GM21447 (cell line): ENCODE results near the gene B3GNT3.
"Not testable (repeated sequence)": the region's sequence is repeated elsewhere in the genome, so short reads cannot be mapped to it uniquely, and the experiment has no call there.

Experiments used
- ATAC-seq: cut with Tn5 transposase; IDR thresholded peaks from one replicate; pipeline ENCODE4 v1.9.1; 2021; ENCODE audit not compliant: unreplicated experiment

Gene B3GNT3

DNA sequence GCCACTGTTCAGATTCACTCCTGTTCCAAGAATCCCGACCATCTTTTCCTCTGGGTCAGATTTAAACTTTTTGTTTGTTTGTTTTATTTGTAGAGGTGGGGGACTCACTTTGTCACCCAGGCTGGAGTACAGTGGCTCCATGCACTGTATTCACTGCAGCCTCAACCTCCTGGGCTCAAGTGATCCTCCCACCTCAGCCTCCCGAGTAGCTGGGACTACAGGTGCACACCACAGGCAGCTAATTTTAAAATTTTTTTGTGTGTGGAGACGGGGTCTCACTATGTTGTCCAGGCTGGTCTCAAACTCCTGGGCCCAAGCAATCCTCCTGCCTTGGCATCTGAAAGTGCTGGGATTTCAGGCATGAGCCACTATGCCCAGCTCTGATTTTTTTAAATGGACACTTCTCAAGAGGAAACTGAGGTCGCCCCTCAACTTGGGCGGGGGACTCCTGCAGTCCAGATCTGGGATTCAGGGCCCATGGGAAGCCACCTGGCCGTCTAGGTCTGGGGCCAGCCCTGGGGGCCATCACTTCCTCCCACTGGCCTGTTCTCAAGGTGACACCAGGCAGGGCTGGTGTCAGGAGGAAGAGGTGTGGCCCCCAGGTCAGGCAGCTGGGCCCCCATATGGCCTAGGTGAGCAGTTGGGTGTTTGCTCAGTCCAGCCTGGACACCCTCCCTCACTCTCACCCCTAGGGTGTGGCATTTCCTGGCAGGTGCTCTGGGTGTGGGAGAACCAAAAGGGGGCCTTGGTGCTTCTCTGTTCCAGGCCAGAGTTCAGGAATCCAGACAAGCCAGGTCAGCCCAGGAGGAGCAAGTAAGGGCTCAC lies 1.3 kb downstream of the B3GNT3 start:
- ATAC-seq: no peak

DNA sequence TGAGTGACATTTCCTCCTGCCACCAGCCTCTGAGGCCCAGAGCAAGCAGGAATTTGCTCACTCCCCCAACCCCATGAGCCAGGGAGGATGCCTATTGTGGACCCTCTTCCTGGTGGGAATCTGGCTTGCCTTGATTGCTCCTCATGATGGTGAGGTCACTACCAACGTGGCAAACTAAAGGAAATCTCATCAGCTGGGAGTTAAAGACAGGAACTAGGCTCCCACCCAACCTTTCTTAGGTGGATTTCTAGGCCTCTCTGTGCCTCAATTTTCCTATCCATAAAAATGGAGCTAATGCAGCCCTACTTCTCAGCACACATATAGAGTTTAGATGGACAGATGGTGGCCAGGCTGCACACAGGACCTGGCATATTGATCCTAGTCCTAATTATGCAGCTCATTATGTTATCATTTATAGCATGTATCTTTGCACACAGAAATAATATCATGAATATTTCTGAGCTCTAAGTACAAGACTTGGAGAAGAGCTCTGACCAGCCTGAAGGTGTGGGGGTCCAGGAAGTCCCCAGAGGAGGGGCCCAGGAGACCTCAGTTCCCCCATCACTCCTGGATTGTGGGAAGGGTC lies 2.0 kb downstream of the B3GNT3 start:
- no peak for ATAC-seq

DNA sequence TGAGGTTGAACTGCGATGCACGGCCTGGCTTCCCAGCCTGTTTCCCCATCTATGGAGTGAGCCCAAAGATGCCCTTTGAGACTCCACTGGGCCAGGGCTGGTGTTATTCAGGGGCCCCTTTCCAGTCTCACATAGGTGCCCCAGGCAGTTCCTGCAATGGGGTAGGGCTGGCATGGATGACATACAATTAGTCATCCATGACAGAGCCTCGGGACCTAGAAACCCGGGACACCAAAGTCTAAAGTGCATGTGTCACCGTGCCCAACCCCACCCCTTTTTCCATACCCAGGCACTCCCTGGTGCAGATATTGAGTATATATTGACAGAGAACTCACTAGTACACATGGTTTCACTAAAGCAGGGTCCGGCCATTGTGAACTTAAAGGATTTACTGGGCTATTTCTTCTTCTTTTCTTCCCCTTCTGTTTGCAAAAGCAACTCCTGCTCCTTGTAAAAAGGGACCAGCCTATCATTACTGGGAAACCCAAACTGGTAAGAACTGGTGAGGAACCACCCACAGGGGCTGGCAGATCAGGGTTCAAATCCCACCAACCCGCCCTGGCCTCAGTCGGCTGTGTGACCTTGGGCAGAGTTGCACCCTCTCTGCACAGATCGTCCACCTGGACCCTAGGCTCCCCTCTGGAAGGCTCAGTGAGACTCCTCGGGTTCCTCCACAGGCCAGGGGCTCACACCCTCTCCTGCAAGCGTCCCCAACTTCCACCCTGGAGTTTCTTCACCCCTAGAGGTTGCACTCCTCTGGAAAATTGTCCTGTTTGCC lies 2.7 kb downstream of the B3GNT3 start:
- no peak for ATAC-seq

DNA sequence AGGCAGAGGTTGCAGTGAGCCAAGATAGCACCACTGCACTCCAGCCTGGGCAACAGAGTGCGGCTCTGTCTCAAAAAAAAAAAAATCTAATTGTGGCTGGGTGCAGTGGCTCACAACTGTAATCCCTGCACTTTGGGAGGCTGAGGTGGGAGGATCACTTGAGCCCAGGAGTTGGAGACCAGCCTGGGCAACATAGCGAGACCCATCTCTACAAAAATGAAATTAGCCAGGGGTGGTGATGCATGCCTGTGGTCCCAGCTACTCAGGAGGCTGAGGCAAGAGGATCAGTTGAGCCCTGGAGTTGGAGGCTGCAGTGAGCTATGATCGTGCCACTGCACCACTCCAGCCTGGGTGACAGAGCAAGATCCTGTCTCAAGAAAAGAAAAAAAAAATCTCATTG lies 3.7 kb downstream of the B3GNT3 start:
- ATAC-seq: not testable (repeated sequence)

DNA sequence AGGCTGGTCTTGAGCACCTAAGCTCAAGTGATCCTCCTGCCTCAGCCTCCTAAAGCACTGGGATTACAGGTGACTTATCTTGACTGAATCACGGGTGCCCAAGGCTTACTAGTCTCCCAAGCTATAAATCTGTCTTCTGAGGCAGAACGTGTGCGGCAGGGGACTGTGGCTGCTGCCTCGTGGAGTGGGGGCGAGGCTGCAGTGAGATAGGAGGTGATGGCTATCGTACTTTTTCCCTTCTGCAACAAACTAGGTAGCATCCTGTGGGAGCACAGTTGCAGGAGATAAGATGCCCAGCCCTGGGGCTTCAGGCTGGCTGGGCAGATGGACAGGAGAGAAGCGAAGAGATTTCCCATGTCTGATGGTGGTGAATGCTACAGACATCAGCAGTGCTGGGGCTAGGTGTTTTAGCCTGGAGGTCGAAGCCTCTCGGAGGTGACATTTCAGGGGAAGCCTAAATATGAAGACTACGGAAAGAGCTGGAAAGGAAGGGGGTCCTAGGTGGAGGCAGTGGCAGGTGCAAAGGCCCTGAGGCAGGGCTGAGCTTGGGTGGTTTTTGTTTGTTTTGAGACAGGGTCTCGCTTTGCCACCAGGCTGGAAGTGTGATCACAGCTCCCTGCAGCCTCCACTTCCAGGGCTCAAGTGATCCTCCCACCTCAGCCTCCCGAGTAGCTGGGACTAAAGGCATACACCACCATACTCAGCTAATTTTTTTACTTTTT lies 7.4 kb downstream of the B3GNT3 start:
- no peak for ATAC-seq

DNA sequence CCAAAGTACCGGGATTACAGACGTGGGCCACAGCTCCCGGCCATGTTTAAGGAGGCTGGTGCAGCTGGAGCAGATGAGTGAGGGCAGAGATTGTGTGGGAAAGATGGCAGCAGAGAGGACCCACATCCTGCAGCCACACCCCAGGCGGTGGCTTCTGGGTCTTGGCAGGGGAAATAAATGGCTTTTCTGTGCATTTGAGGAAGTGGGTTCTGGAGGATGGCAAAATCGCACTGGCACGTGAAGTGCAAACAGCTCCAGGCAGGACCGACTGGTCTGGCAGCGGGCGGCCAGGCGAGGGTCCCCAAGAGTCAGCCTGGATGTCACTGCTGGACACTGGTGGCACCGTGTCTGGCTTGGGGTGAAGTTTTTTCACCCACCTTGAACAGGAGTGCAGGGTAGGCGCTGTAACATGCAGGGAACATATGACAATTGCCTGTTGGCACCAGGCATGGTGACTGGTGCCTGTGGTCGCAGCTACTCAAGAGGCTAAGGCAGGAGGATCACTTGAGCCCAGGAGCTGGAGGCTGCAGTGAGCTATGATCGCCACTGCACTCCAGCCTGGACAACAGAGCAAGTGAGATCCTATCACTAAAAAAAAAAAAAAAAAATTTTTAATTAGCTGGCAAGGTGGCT lies 8.4 kb downstream of the B3GNT3 start:
- ATAC-seq: no peak

GRCh38 chr19:17805427-17805826 lies 10.5 kb downstream of the B3GNT3 start:
- no peak for ATAC-seq

GRCh38 chr19:17806945-17807344 lies 12.0 kb downstream of the B3GNT3 start:
- no peak for ATAC-seq

DNA sequence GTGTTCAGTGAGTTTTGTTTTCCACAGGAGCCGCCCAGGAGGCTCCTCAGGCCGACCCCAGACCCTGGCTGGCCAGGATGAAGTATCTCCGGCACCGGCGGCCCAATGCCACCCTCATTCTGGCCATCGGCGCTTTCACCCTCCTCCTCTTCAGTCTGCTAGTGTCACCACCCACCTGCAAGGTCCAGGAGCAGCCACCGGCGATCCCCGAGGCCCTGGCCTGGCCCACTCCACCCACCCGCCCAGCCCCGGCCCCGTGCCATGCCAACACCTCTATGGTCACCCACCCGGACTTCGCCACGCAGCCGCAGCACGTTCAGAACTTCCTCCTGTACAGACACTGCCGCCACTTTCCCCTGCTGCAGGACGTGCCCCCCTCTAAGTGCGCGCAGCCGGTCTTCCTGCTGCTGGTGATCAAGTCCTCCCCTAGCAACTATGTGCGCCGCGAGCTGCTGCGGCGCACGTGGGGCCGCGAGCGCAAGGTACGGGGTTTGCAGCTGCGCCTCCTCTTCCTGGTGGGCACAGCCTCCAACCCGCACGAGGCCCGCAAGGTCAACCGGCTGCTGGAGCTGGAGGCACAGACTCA lies 12.9 kb downstream of the B3GNT3 start:
- no peak for ATAC-seq

DNA sequence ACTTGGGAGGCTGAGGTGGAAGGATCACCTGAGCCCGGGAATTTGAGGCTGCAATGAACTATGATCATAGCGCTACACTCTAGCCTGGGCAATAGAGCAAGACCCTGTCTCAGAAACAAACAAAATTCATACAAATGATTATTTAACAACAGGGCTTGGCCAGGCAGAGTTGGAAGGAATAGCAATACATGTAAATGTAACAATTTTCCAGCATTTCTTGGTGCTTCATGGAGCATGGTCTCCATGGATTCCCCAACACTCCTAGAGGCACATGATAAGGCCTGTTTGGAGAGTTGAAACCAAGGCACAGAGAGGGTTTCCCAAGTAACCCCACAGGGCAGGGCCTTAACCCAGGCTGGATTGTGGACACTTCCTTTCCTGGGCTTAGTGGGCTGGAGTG lies 16.2 kb downstream of the B3GNT3 start:
- no peak for ATAC-seq

DNA sequence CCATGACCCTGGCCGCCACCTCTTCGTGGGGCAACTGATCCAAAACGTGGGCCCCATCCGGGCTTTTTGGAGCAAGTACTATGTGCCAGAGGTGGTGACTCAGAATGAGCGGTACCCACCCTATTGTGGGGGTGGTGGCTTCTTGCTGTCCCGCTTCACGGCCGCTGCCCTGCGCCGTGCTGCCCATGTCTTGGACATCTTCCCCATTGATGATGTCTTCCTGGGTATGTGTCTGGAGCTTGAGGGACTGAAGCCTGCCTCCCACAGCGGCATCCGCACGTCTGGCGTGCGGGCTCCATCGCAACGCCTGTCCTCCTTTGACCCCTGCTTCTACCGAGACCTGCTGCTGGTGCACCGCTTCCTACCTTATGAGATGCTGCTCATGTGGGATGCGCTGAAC lies 16.7 kb downstream of the B3GNT3 start:
- ATAC-seq: no peak

DNA sequence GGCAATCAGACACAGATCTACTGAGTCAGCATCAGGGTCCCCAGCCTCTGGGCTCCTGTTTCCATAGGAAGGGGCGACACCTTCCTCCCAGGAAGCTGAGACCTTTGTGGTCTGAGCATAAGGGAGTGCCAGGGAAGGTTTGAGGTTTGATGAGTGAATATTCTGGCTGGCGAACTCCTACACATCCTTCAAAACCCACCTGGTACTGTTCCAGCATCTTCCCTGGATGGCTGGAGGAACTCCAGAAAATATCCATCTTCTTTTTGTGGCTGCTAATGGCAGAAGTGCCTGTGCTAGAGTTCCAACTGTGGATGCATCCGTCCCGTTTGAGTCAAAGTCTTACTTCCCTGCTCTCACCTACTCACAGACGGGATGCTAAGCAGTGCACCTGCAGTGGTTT lies 17.2 kb downstream of the B3GNT3 start:
- ATAC-seq: no peak

- no peak for ATAC-seq
These were observed 22.9 kb downstream of the B3GNT3 start for GRCh38 chr19:17817668-17818363.

DNA sequence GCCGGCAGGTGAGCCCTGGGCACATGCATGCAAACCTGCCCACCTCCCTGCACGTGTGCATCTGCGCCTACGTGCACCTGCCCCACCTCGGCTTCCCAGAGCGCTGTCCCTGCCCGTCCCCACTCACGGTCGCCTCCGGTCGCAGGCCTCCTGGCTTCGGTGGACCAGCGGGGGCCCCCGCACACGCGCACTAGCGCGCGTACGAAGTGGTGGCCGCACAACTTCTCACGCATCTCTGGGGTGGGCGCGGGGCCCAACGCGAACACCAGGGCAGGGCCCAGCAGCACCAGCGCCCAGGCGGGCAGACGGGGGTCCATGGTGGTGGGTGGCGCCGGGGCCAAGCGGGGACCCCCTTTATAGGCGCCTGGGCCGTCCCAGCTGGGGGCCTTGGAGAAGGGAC lies 26.3 kb downstream of the B3GNT3 start, which contains the start of gene INSL3:
TSS of gene INSL3 (minus strand) at position 330 of the 400 bp plus-strand sequence. CDS start at position 317, 13 bp downstream.
- ATAC-seq: no peak

- ATAC-seq: no peak
These were observed 29.4 kb downstream of the B3GNT3 start for GRCh38 chr19:17824339-17824738.

GRCh38 chr19:17826508-17827056 lies 31.6 kb downstream of the B3GNT3 start:
- ATAC-seq: no peak

DNA sequence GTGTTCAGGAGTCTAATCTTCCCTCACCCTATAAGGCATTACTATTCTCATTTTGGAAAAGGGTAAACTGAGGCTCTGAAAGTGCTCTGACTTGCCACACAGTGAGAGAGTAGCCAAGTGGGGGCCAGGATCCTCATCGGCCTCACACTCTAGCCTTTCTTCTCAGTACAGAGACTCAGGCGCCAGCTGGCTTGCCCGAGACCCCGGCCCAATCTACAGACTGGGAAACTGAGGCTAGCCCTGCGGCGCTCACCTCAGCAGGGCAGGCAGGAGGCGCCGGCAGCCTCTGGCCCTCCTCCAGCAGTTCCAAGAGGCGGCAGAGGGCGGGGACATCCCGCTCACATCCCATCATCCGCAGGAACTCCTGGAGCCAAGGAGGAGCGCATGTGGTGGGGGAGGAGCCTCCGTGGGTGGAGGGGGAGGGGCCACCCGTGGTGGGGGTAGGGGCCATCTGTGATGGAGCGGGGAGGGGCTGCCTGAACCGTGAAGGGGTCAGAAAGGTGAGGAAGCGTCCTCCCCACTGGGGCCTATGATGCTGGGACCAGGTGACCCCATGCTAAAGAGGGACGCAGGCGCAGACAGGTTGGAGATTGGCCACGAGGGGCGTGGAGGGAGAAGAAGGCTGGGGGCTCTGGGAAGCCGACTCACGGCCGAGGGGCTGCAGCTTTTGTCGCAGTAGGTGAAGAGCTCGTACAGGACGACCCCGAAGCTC lies 35.1 kb downstream of the B3GNT3 start:
- no peak for ATAC-seq

- no peak for ATAC-seq
These were observed 35.9 kb downstream of the B3GNT3 start for GRCh38 chr19:17830567-17831418.
